ENCODE data around the gene PLXNA2. TPM values are rescaled to one million over a fixed set of nuclear protein-coding genes. Genes with fewer than 3 reads are reported as not detected.

The PLXNA2 gene
- polyA plus RNA-seq, 1 of the 3 experiments (the other 2 are of a cell fraction), result 8.5 TPM

- ChIA-PET CTCF (interaction anchor here (0.8 to 7.0 kb wide), 4 partner anchors 30 to 114 kb away, joined by 3 to 95 read pairs (median 7); partner anchors contain the start of gene PLXNA2), POLR2A (no interaction called here)
- Histone ChIP-seq H3K9me3 (no peaks in the 10 kb centered on the region), H3K36me3 (replicated peaks in 1 of 2; ENCODE audit: control insufficient read depth in 1 of 2, insufficient read depth in 2 of 2, low read length in 1 of 2) (peaks cover 8 to 19% of the 10 kb centered on the region in 2 experiments), H3K9ac (no peak overlapping the region), H3K4me3 (ENCODE audit: low read depth in 2 of 2, low read length in 1 of 2) (no peak overlapping the region), H3K27me3 (ENCODE audit: insufficient read depth) (no peaks in the 10 kb centered on the region), H3K4me1 (ENCODE audit: control insufficient read depth in 1 of 2, insufficient read depth in 2 of 2, low read depth in 1 of 2, low read length in 1 of 2) (peaks cover 0 to 16% of the 10 kb centered on the region in 2 experiments; a peak in 2 of 4 replicates), H3K4me2 (no peak overlapping the region), H3K9me2 (no peaks in the 10 kb centered on the region), H3K27ac (ENCODE audit: low read depth in 2 of 2, low read length in 1 of 2) (no peak overlapping the region), H3K79me2 (ENCODE audit: insufficient read depth) (peaks cover 10% of the 10 kb centered on the region; the same call in 1 of the 2 replicates), H3F3A (replicated peaks; ENCODE audit: insufficient read depth) (no peaks in the 10 kb centered on the region), H4K20me1 (ENCODE audit: insufficient read depth) (no peaks in the 10 kb centered on the region), H2AFZ (ENCODE audit: low read depth) (no peak overlapping the region)
- 100% methylated on average over 2 of the region's 2 CpGs for WGBS (ENCODE audit: low lambda C conversion rate)
- no peak for DNase-seq
- TF ChIP-seq JUND (IDR thresholded peaks at IDR 0.05) (no peak), FOXM1 (IDR thresholded peaks at IDR 0.05; ENCODE audit: low read depth) (no peak), EP300 (IDR thresholded peaks at IDR 0.05; ENCODE audit: borderline replicate concordance in 1 of 2, low read depth in 1 of 2, low read length in 1 of 2) (no peak), GABPA (IDR thresholded peaks at IDR 0.05; ENCODE audit: low read depth) (no peak), RXRA (IDR thresholded peaks at IDR 0.05; ENCODE audit: borderline replicate concordance, low read depth) (no peak), CTCF (IDR thresholded peaks at IDR 0.05) (no peak), CHD2 (IDR thresholded peaks at IDR 0.05; ENCODE audit: low read length, partially characterized antibody) (no peak), NRF1 (IDR thresholded peaks at IDR 0.05; ENCODE audit: low read depth, low read length) (no peak), YY1 (IDR thresholded peaks at IDR 0.05; ENCODE audit: low read depth) (no peak), SMC3 (IDR thresholded peaks at IDR 0.05; ENCODE audit: low read depth, low read length) (no peak), FOXJ3 (CRISPR knock-in tag; IDR thresholded peaks at IDR 0.05) (no peak), RAD21 (IDR thresholded peaks at IDR 0.05; ENCODE audit: low read length) (no peak), RCOR1 (IDR thresholded peaks at IDR 0.05; ENCODE audit: low read length) (no peak), NFIC (IDR thresholded peaks at IDR 0.05; ENCODE audit: borderline replicate concordance) (no peak)
These were observed 116.9 kb downstream of the PLXNA2 start for GRCh38 chr1:208127284-208127683.

GRCh38 chr1:208126108-208126507, 118.1 kb downstream of the PLXNA2 start:
- Histone ChIP-seq H3K9me3 (no peaks in the 10 kb centered on the region), H3K9me2 (no peaks in the 10 kb centered on the region), H3K36me3 (replicated peaks in 1 of 2; ENCODE audit: control insufficient read depth in 1 of 2, insufficient read depth in 2 of 2, low read length in 1 of 2) (peaks cover 6 to 15% of the 10 kb centered on the region in 2 experiments), H2AFZ (ENCODE audit: low read depth) (no peak overlapping the region), H3K79me2 (ENCODE audit: insufficient read depth) (peaks cover 18% of the 10 kb centered on the region; the same call in 1 of the 2 replicates), H3K4me2 (no peak overlapping the region), H3K27ac (ENCODE audit: low read depth in 2 of 2, low read length in 1 of 2) (no peak overlapping the region), H4K20me1 (ENCODE audit: insufficient read depth) (no peaks in the 10 kb centered on the region), H3K4me1 (ENCODE audit: control insufficient read depth in 1 of 2, insufficient read depth in 2 of 2, low read depth in 1 of 2, low read length in 1 of 2) (peaks cover 0 to 16% of the 10 kb centered on the region in 2 experiments; a peak in 2 of 4 replicates), H3K4me3 (ENCODE audit: low read depth in 2 of 2, low read length in 1 of 2) (no peak overlapping the region), H3F3A (replicated peaks; ENCODE audit: insufficient read depth) (no peaks in the 10 kb centered on the region), H3K27me3 (ENCODE audit: insufficient read depth) (no peaks in the 10 kb centered on the region), H3K9ac (no peak overlapping the region)
- ChIA-PET POLR2A (no interaction called here), CTCF (interaction anchor here (0.7 to 1.6 kb wide), 6 partner anchors 14 to 113 kb away, joined by 3 to 7 read pairs (median 4); no protein-coding TSS in a partner anchor)
- TF ChIP-seq EZH2phosphoT487 (IDR thresholded peaks at IDR 0.05; ENCODE audit: borderline replicate concordance, low read depth), result no peak
- TF ChIP-seq GATA2 (CRISPR knock-in tag; IDR thresholded peaks at IDR 0.05), result no peak
- no peak for TF ChIP-seq RCOR1 (IDR thresholded peaks at IDR 0.05; ENCODE audit: low read length)
- TF ChIP-seq RFX5 (IDR thresholded peaks at IDR 0.05; ENCODE audit: low read length), result no peak
- TF ChIP-seq POLR2AphosphoS5 (IDR thresholded peaks at IDR 0.05; ENCODE audit: low read depth, low read length), result no peak
- TF ChIP-seq TAF1 (IDR thresholded peaks at IDR 0.05; ENCODE audit: borderline replicate concordance, low read depth, low read length), result no peak
- no CpG with 5 or more reads among the region's 2 CpGs for WGBS (ENCODE audit: low lambda C conversion rate)
- DNase-seq, result no peak

All from SK-N-SH (cell line).